Activated CD4-positive, alpha-beta memory T cell treated with anti-CD3 and anti-CD28 coated beads for 36 hours (primary cell): ENCODE measurements around the gene MYO5A. TPM values are rescaled to one million over a fixed set of nuclear protein-coding genes. Genes with fewer than 3 reads are reported as not detected.
"Not testable (repeated sequence)": the region's sequence is repeated elsewhere in the genome, so short reads cannot be mapped to it uniquely, and the experiment has no call there.

Source experiments
- CTCF ChIA-PET: fragments of 350-600 bp; sonication (Branson Sonifier 250); formaldehyde crosslinking; loops from one replicate; lab custom pipeline; 2021; ENCODE audit warnings: antibody characterized with exemption, inconsistent platforms; lab: Charles Lee
- POLR2A ChIA-PET: fragments of 350-600 bp; sonication (Branson Sonifier 250); formaldehyde crosslinking; loops from one replicate; lab custom pipeline; 2021; ENCODE audit warnings: antibody characterized with exemption; lab: Charles Lee
- DNase-seq: peaks from one replicate; pipeline ENCODE4 v3.0.0-alpha.2; 2020
- H3K27ac Mint-ChIP-seq: one replicate; pipeline ENCODE4 v1.8.0; 2021; ENCODE audit warnings: mixed read lengths
- H3K27me3 Mint-ChIP-seq: one replicate; pipeline ENCODE4 v1.8.0; 2021; ENCODE audit warnings: mixed read lengths
- H3K36me3 Mint-ChIP-seq: one replicate; pipeline ENCODE4 v1.8.0; 2021; ENCODE audit warnings: mixed read lengths
- H3K4me1 Mint-ChIP-seq: one replicate; pipeline ENCODE4 v1.8.0; 2021; ENCODE audit warnings: low read depth, mixed read lengths
- H3K4me3 Mint-ChIP-seq: one replicate; pipeline ENCODE4 v1.8.0; 2021; ENCODE audit warnings: mild to moderate bottlenecking, mixed read lengths
- H3K9me3 Mint-ChIP-seq: one replicate; pipeline ENCODE4 v1.8.0; 2021; ENCODE audit warnings: mixed read lengths
- intact Hi-C: fragments of 100-400 bp; cut with micrococcal nuclease; formaldehyde crosslinking; loops from one replicate; pipeline ENCODE4 v1.15.1; 2023
- total RNA-seq, 2 experiments: library from RNA; stranded (reverse); gene quantifications; one replicate each; pipeline ENCODE4 v1.2.3, GENCODE V29; 2021

Gene MYO5A
- total RNA-seq, 2 experiments from 2014 or later = 32.4 to 37.8 TPM

- DNase-seq = no peak
- Mint-ChIP-seq H3K4me1 (peaks cover 26% of the 10 kb centered on the region), H3K27ac (no peak overlapping the region), H3K36me3 (no peaks in the 10 kb centered on the region), H3K27me3 (no peaks in the 10 kb centered on the region), H3K9me3 (no peaks in the 10 kb centered on the region), H3K4me3 (no peak overlapping the region)
- ChIA-PET POLR2A (no interaction called here), CTCF (no interaction called here)
- intact Hi-C loops = no loop called here
These were observed 10.0 kb downstream of the MYO5A start for GRCh38 chr15:52518487-52519371.

GRCh38 chr15:52517014-52517413 lies 11.7 kb downstream of the MYO5A start:
- H3K4me1 Mint-ChIP-seq = peaks cover 17% of the 10 kb centered on the region
- H3K36me3 Mint-ChIP-seq = no peaks in the 10 kb centered on the region
- intact Hi-C loops = no loop called here
- no peaks in the 10 kb centered on the region for H3K9me3 Mint-ChIP-seq
- H3K27ac Mint-ChIP-seq = no peak overlapping the region
- DNase-seq = no peak
- CTCF ChIA-PET = no interaction called here
- no peak overlapping the region for H3K4me3 Mint-ChIP-seq
- no peaks in the 10 kb centered on the region for H3K27me3 Mint-ChIP-seq
- POLR2A ChIA-PET = no interaction called here

- Mint-ChIP-seq H3K4me1 (peaks cover 18% of the 10 kb centered on the region), H3K36me3 (no peaks in the 10 kb centered on the region), H3K27me3 (no peaks in the 10 kb centered on the region), H3K9me3 (no peaks in the 10 kb centered on the region), H3K27ac (no peak overlapping the region), H3K4me3 (no peak overlapping the region)
- ChIA-PET POLR2A (interaction anchor here (0.6 kb wide), 1 partner anchor 777 kb away, joined by 3 read pairs; no protein-coding TSS in a partner anchor), CTCF (no interaction called here)
- no peak for DNase-seq
- intact Hi-C loops = no loop called here
These were observed 13.3 kb downstream of the MYO5A start for GRCh38 chr15:52515343-52515742.

GRCh38 chr15:52514482-52514881 lies 14.2 kb downstream of the MYO5A start:
- H3K4me1 Mint-ChIP-seq = peaks cover 25% of the 10 kb centered on the region
- no peaks in the 10 kb centered on the region for H3K27me3 Mint-ChIP-seq
- DNase-seq = no peak
- no peaks in the 10 kb centered on the region for H3K9me3 Mint-ChIP-seq
- POLR2A ChIA-PET = no interaction called here
- H3K36me3 Mint-ChIP-seq = no peaks in the 10 kb centered on the region
- H3K4me3 Mint-ChIP-seq = no peak overlapping the region
- intact Hi-C loops = no loop called here
- CTCF ChIA-PET = interaction anchor here (0.5 kb wide), 1 partner anchor 234 kb away, joined by 3 read pairs; no protein-coding TSS in a partner anchor
- no peak overlapping the region for H3K27ac Mint-ChIP-seq

GRCh38 chr15:52512869-52513268 lies 15.8 kb downstream of the MYO5A start:
- intact Hi-C loops, H3K9me3 Mint-ChIP-seq, H3K27me3 Mint-ChIP-seq, POLR2A ChIA-PET, DNase-seq, H3K36me3 Mint-ChIP-seq, CTCF ChIA-PET, H3K4me3 Mint-ChIP-seq, H3K27ac Mint-ChIP-seq: not testable (repeated sequence)
- H3K4me1 Mint-ChIP-seq = peaks cover 28% of the 10 kb centered on the region

- POLR2A ChIA-PET = interaction anchor here (1.2 kb wide), 1 partner anchor 14 kb away, joined by 3 read pairs; no protein-coding TSS in a partner anchor
- no peak for DNase-seq
- Mint-ChIP-seq H3K4me3 (no peak overlapping the region), H3K4me1 (peaks cover 28% of the 10 kb centered on the region), H3K27ac (no peak overlapping the region), H3K36me3 (no peaks in the 10 kb centered on the region), H3K27me3 (no peaks in the 10 kb centered on the region), H3K9me3 (no peaks in the 10 kb centered on the region)
- CTCF ChIA-PET = interaction anchor here (0.6 to 1.3 kb wide), 4 partner anchors 12 to 90 kb away, joined by 3 read pairs; partner anchors contain the start of gene MYO5A
- intact Hi-C loops = no loop called here
These were observed 17.6 kb downstream of the MYO5A start for GRCh38 chr15:52511084-52511483.

- CTCF ChIA-PET = no interaction called here
- intact Hi-C loops = no loop called here
- Mint-ChIP-seq H3K9me3 (no peaks in the 10 kb centered on the region), H3K36me3 (no peaks in the 10 kb centered on the region), H3K4me1 (peaks cover 37% of the 10 kb centered on the region), H3K27ac (no peak overlapping the region), H3K27me3 (no peaks in the 10 kb centered on the region), H3K4me3 (no peak overlapping the region)
- POLR2A ChIA-PET = interaction anchor here (0.6 kb wide), 1 partner anchor 169 kb away, joined by 3 read pairs; no protein-coding TSS in a partner anchor
- DNase-seq = no peak
These were observed 19.0 kb downstream of the MYO5A start for GRCh38 chr15:52509500-52510245.

- POLR2A ChIA-PET = interaction anchor here (1.2 kb wide), 1 partner anchor 28 kb away, joined by 3 read pairs; no protein-coding TSS in a partner anchor
- Mint-ChIP-seq H3K4me3 (no peak overlapping the region), H3K9me3 (no peaks in the 10 kb centered on the region), H3K36me3 (no peaks in the 10 kb centered on the region), H3K27me3 (no peaks in the 10 kb centered on the region), H3K4me1 (peaks cover 51% of the 10 kb centered on the region), H3K27ac (no peak overlapping the region)
- intact Hi-C loops = no loop called here
- DNase-seq = no peak
- CTCF ChIA-PET = interaction anchor here (2.0 kb wide), 1 partner anchor 21 kb away, joined by 4 read pairs; no protein-coding TSS in a partner anchor
These were observed 22.1 kb downstream of the MYO5A start for GRCh38 chr15:52506549-52506948.

- no peak overlapping the region for H3K4me3 Mint-ChIP-seq
- intact Hi-C loops = no loop called here
- POLR2A ChIA-PET = no interaction called here
- no peaks in the 10 kb centered on the region for H3K9me3 Mint-ChIP-seq
- no peaks in the 10 kb centered on the region for H3K36me3 Mint-ChIP-seq
- no peak overlapping the region for H3K27ac Mint-ChIP-seq
- H3K4me1 Mint-ChIP-seq = peaks cover 39% of the 10 kb centered on the region
- no peak for DNase-seq
- CTCF ChIA-PET = interaction anchor here (1.4 kb wide), 1 partner anchor 39 kb away, joined by 4 read pairs; no protein-coding TSS in a partner anchor
- H3K27me3 Mint-ChIP-seq = no peaks in the 10 kb centered on the region
These were observed 23.5 kb downstream of the MYO5A start for GRCh38 chr15:52505151-52505550.

- Mint-ChIP-seq H3K27ac (peak overlapping the region; percentile 11), H3K27me3 (no peaks in the 10 kb centered on the region), H3K36me3 (no peaks in the 10 kb centered on the region), H3K4me1 (peaks cover 29% of the 10 kb centered on the region), H3K4me3 (peak overlapping the region; percentile 14), H3K9me3 (no peaks in the 10 kb centered on the region)
- intact Hi-C loops = no loop called here
- ChIA-PET POLR2A (interaction anchor here (0.6 kb wide), 1 partner anchor 25 kb away, joined by 4 read pairs; no protein-coding TSS in a partner anchor), CTCF (interaction anchor here (1.0 to 1.4 kb wide), 3 partner anchors 38 to 247 kb away, joined by 3 to 4 read pairs (median 4); no protein-coding TSS in a partner anchor)
- no peak for DNase-seq
These were observed 24.7 kb downstream of the MYO5A start for GRCh38 chr15:52503788-52504496.

- ChIA-PET POLR2A (no interaction called here), CTCF (no interaction called here)
- Mint-ChIP-seq H3K4me1 (peaks cover 25% of the 10 kb centered on the region), H3K4me3 (no peak overlapping the region), H3K36me3 (no peaks in the 10 kb centered on the region), H3K27ac (no peak overlapping the region), H3K9me3 (no peaks in the 10 kb centered on the region), H3K27me3 (no peaks in the 10 kb centered on the region)
- no peak for DNase-seq
- intact Hi-C loops = no loop called here
These were observed 26.1 kb downstream of the MYO5A start for GRCh38 chr15:52502608-52503007.
